ENCODE results near the gene TMCC1.

Gene TMCC1

DNA sequence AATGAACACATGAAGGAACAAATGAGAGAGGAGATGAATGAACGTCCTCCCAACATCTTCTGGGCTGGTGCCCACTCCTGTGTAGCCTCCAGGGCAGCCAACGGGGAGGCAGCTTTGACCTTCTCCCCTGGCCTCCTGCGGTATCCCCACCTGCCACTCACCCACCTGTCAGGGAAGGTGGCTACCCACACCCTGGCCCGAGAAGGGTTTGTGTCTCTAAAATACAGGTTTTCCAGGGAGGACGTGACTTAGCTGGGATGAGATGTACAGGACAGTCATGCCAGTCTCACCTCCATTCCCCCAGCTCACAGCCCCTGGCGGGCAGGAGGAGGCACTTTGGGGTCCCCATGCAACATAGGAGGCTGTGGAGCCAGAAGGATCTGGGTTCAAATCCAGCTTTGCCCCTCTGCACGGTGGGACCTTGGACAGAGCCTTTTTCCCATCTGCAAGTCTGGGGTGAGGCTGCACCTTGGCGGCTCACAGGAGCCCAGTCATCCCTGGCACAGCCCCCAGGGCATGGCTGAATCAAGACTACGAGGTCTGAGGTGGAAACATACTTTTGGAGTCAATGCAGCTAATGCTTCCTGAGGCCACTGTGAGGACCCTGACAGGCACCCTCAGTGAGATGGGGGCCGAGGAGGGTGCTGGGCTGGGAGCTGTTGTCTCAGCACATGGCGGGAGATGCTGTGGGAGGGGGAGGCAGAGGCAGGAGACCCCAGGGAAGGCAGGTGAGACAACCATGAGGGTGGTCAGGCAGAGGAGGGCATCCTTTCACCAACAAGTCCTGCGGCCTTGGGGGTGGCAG, 275.9 kb downstream of the TMCC1 start:
- CTCF ChIA-PET = no interaction called here
- no peak for DNase-seq (ENCODE audit: extremely low spot score)
- POLR2A ChIA-PET = interaction anchor here (1.5 kb wide), 1 partner anchor 9 kb away, joined by 6 read pairs; no protein-coding TSS in a partner anchor
- TF ChIP-seq ARNT (IDR thresholded peaks at IDR 0.05) (no peak), SP1 (IDR thresholded peaks at IDR 0.05) (no peak), HDGF (IDR thresholded peaks at IDR 0.05; ENCODE audit: borderline replicate concordance) (no peak), FOXK2 (IDR thresholded peaks at IDR 0.05) (no peak), LEF1 (IDR thresholded peaks at IDR 0.05; ENCODE audit: borderline replicate concordance) (no peak), NFRKB (IDR thresholded peaks at IDR 0.05) (no peak), TARDBP (IDR thresholded peaks at IDR 0.05) (no peak), SUZ12 (IDR thresholded peaks at IDR 0.05) (no peak), FOXA1 (IDR thresholded peaks at IDR 0.05) (no peak), ELF4 (IDR thresholded peaks at IDR 0.05) (no peak), BHLHE40 (IDR thresholded peaks at IDR 0.05; ENCODE audit: borderline replicate concordance) (no peak), L3MBTL2 (conservative IDR thresholded peaks at IDR 0.05) (no peak), ZNF384 (IDR thresholded peaks at IDR 0.05) (no peak), CTBP1 (IDR thresholded peaks at IDR 0.05; ENCODE audit: borderline replicate concordance) (no peak), FOXM1 (IDR thresholded peaks at IDR 0.05; ENCODE audit: borderline replicate concordance) (no peak)
- TF ChIP-seq, protein P1, sequence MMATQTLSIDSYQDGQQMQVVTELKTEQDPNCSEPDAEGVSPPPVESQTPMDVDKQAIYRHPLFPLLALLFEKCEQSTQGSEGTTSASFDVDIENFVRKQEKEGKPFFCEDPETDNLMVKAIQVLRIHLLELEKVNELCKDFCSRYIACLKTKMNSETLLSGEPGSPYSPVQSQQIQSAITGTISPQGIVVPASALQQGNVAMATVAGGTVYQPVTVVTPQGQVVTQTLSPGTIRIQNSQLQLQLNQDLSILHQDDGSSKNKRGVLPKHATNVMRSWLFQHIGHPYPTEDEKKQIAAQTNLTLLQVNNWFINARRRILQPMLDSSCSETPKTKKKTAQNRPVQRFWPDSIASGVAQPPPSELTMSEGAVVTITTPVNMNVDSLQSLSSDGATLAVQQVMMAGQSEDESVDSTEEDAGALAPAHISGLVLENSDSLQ (IDR thresholded peaks at IDR 0.05) = no peak

DNA sequence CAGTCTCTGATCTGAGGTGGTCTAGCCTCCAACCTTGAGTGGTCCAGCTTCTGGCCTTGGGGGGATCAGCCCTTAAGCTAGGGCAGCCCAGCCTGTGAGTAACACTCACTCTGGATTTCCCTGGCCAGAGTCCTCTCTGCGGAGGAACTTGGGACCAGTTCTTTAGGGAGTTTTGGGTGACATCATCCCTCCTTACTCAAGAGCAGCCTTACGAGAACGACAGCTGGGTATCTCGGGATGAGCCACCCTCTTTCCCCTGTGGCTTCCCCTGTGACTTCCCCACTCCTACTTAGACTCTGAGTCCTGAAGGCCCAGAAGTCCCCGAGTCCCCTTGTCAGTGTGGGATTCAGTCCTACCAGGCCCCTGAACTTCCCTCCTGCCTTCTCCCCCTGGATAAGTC, 276.8 kb downstream of the TMCC1 start:
- no peak for DNase-seq (ENCODE audit: extremely low spot score)
- POLR2A ChIA-PET = interaction anchor here (1.5 kb wide), 1 partner anchor 9 kb away, joined by 6 read pairs; no protein-coding TSS in a partner anchor
- CTCF ChIA-PET = no interaction called here
- TF ChIP-seq FOXA1 (IDR thresholded peaks at IDR 0.05) (no peak), ZNF384 (IDR thresholded peaks at IDR 0.05) (no peak), HDGF (IDR thresholded peaks at IDR 0.05; ENCODE audit: borderline replicate concordance) (no peak), SUZ12 (IDR thresholded peaks at IDR 0.05) (no peak), NFRKB (IDR thresholded peaks at IDR 0.05) (no peak), L3MBTL2 (conservative IDR thresholded peaks at IDR 0.05) (no peak)

- no peak for DNase-seq (ENCODE audit: extremely low spot score)
- TF ChIP-seq SP1 (IDR thresholded peaks at IDR 0.05) (no peak), L3MBTL2 (conservative IDR thresholded peaks at IDR 0.05) (no peak), ELF4 (IDR thresholded peaks at IDR 0.05) (no peak), CTBP1 (IDR thresholded peaks at IDR 0.05; ENCODE audit: borderline replicate concordance) (no peak), TARDBP (IDR thresholded peaks at IDR 0.05) (no peak), ZNF384 (IDR thresholded peaks at IDR 0.05) (no peak), FOXA1 (IDR thresholded peaks at IDR 0.05) (no peak), FOXK2 (IDR thresholded peaks at IDR 0.05) (no peak), ARNT (IDR thresholded peaks at IDR 0.05) (no peak), BHLHE40 (IDR thresholded peaks at IDR 0.05; ENCODE audit: borderline replicate concordance) (no peak), SUZ12 (IDR thresholded peaks at IDR 0.05) (no peak), HDGF (IDR thresholded peaks at IDR 0.05; ENCODE audit: borderline replicate concordance) (no peak), LEF1 (IDR thresholded peaks at IDR 0.05; ENCODE audit: borderline replicate concordance) (no peak), FOXM1 (IDR thresholded peaks at IDR 0.05; ENCODE audit: borderline replicate concordance) (no peak), NFRKB (IDR thresholded peaks at IDR 0.05) (no peak)
- TF ChIP-seq, protein P1 (IDR thresholded peaks at IDR 0.05) = no peak
- POLR2A ChIA-PET = interaction anchor here (1.5 kb wide), 1 partner anchor 10 kb away, joined by 6 read pairs; no protein-coding TSS in a partner anchor
- CTCF ChIA-PET = no interaction called here
Observed at GRCh38 chr3:129616291-129616690, 277.2 kb downstream of the TMCC1 start.

DNA sequence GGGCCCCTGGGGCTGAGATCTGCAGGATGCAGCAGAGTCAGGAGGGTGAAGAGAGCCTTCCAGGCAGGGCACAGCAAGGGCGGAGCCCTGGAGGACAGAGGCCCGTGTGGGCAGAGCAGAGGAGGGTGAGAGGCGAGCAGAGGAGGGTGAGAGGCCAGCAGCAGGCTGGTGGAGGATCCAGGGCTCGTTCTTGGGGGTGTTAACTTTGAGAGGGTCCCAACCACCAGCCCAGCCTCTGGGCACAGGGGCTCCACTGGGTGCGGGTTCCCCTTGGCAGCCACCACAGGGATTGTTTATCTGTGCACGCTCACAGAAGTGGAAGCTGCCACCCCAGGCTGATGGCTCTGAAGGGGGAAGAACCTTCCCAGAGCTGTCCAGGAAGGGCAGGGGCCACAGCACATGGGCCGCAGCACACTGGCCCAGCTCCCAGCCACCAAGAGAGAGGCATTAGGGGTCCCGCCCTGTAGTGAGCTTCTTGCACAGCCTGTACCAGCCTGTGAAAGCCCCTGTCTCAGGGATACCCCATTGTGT, 277.7 kb downstream of the TMCC1 start:
- TF ChIP-seq BHLHE40 (IDR thresholded peaks at IDR 0.05; ENCODE audit: borderline replicate concordance) (no peak), LEF1 (IDR thresholded peaks at IDR 0.05; ENCODE audit: borderline replicate concordance) (no peak), L3MBTL2 (conservative IDR thresholded peaks at IDR 0.05) (no peak), ELF4 (IDR thresholded peaks at IDR 0.05) (no peak), SP1 (IDR thresholded peaks at IDR 0.05) (no peak), CTBP1 (IDR thresholded peaks at IDR 0.05; ENCODE audit: borderline replicate concordance) (no peak), ARNT (IDR thresholded peaks at IDR 0.05) (no peak), HDGF (IDR thresholded peaks at IDR 0.05; ENCODE audit: borderline replicate concordance) (no peak), NFRKB (IDR thresholded peaks at IDR 0.05) (no peak), ZNF384 (IDR thresholded peaks at IDR 0.05) (no peak)
- TF ChIP-seq, protein P1 (IDR thresholded peaks at IDR 0.05) = no peak
- ChIA-PET CTCF (no interaction called here), POLR2A (interaction anchor here (1.5 kb wide), 1 partner anchor 10 kb away, joined by 6 read pairs; no protein-coding TSS in a partner anchor)
- DNase-seq (ENCODE audit: extremely low spot score) = no peak

DNA sequence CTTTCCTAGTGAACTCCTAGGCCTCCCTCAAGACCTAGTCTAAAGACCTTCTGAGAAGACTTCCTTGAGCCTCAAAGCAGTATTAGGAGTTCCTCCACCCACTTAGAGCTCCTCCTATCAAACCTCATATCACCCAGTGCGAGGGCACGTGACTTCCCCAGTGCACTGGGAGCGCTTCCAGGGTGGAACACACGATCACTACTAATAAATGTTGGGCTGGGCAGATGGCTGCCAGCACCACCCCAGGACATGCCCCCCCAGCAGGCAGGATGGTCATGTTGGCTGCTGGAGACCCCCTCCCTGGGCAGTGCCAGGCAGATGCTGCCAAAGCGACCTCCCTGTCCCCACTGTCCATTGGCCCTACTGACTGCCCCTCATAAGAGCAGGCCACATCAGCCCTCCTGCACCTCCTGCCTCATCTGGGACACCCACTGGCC, 278.6 kb downstream of the TMCC1 start:
- ChIA-PET POLR2A (no interaction called here), CTCF (no interaction called here)
- TF ChIP-seq SP1 (IDR thresholded peaks at IDR 0.05) = no peak
- TF ChIP-seq HDGF (IDR thresholded peaks at IDR 0.05; ENCODE audit: borderline replicate concordance) = no peak
- TF ChIP-seq FOXK2 (IDR thresholded peaks at IDR 0.05) = no peak
- no peak for DNase-seq (ENCODE audit: extremely low spot score)

- POLR2A ChIA-PET = interaction anchor here (1.3 kb wide), 1 partner anchor 11 kb away, joined by 3 read pairs; no protein-coding TSS in a partner anchor
- CTCF ChIA-PET = no interaction called here
- no peak for DNase-seq (ENCODE audit: extremely low spot score)
- TF ChIP-seq ZNF384 (IDR thresholded peaks at IDR 0.05) (no peak), ELF4 (IDR thresholded peaks at IDR 0.05) (no peak), FOXA1 (IDR thresholded peaks at IDR 0.05) (no peak), SP1 (IDR thresholded peaks at IDR 0.05) (no peak), FOXK2 (IDR thresholded peaks at IDR 0.05) (no peak), SUZ12 (IDR thresholded peaks at IDR 0.05) (no peak), LEF1 (IDR thresholded peaks at IDR 0.05; ENCODE audit: borderline replicate concordance) (no peak)
- TF ChIP-seq, protein P1 (IDR thresholded peaks at IDR 0.05) = no peak
Observed at GRCh38 chr3:129614435-129614834, 279.1 kb downstream of the TMCC1 start.
